Activated naive CD4-positive, alpha-beta T cell treated with anti-CD3 and anti-CD28 coated beads, Interleukin-2, amount 50 U/mL, for 16 hours (primary cell): ENCODE results near the gene EPB41.
"Not testable (repeated sequence)": the region's sequence is repeated elsewhere in the genome, so short reads cannot be mapped to it uniquely, and the experiment has no call there.

Experiments used
- DNase-seq: peaks from one replicate; pipeline ENCODE4 v3.0.0-alpha.2; 2020

EPB41 gene

DNA sequence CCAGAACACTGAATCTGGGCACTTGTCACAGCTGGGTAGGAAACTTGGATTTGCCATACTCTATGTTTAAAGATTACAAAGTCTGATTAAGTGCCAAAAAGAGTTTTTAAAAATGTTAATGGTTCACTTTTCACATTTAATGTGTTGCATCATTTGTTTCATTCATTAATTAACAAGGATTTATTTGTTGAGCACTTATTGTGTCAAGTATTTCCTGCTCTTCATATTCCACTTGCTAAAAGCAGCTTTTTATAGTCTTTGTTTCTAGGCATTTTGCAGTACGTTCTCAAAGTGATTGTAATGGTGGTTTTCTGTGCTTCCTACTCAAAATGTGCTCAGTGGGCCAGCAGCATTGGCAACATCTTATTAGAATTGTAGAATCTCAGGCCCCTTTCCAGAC is 68.7 kb downstream of the EPB41 start:
- DNase-seq, result no peak

DNA sequence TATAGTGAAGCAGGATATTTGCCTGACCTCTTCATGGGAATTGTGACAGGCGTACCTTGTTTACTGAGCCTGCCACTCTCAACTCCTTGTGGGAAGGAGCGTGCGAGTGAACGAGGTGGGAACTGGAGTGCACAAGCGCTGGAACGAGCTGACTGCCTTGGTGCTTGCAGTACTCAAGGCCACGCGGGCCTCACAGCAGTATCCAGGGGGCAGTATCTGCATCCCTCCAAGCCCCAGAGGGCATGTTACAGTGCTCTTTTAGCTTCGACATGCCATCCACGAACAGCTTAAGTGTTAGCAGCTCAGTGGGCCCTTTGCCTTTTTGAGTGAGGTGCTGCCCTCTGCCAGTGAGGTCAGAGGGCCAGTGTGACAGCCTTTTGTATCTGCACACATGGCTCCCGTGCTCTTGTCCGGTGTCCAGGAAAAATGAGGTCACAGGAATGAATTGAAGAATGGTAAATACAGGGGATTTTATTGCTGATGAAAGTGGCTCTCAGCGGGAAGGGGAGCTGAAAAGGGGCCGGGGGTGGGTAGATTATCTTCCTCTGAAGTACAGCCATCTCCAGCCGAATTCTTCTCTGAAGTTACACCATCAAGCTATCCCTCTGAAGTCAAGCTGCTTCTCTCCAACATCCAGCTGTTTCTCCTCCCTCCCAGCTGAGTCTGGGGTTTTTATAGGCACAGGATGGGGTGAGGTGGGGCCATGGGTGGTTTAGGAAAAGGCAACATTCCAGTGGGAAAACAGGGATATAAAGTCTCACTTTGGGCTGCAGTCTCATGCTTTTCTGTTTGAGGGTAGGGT is 69.3 kb downstream of the EPB41 start:
- no peak for DNase-seq

DNA sequence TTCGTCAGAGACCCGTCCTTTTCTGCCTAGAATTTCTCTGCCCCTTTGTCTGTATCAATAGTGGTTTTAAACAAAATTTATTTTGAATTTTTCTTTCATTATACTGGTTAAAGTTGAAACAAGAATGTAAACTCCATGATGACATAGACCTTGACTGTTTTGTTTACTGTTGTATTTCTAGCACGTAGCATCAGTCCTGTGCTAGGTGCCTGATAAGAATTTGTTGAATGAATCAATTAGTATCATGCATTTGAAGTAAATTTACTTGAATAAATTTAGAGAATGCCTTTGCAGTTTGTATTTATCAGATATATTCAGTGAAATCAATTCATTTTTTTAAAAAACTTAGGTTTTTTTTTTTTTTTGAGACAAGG is 69.9 kb downstream of the EPB41 start:
- DNase-seq, result no peak

DNA sequence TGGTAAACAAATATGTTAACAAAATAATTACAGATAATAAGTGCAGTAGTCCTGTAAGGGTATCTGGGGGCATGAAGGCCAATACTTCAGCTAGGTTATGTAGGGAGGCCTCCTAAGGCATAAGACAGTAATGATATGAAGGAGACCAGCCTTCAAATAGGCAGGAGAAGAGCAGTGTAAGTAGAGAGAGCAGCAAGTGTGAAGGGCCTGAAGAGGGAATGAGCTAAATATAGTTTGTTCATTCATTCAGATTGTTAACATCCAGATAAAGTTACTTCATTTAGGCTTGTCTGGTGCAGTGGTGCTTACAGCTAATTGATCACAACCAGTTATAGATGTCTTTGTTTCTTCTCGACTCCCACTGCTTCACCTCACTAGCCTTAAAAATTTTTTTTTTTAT is 71.1 kb downstream of the EPB41 start:
- no peak for DNase-seq

DNA sequence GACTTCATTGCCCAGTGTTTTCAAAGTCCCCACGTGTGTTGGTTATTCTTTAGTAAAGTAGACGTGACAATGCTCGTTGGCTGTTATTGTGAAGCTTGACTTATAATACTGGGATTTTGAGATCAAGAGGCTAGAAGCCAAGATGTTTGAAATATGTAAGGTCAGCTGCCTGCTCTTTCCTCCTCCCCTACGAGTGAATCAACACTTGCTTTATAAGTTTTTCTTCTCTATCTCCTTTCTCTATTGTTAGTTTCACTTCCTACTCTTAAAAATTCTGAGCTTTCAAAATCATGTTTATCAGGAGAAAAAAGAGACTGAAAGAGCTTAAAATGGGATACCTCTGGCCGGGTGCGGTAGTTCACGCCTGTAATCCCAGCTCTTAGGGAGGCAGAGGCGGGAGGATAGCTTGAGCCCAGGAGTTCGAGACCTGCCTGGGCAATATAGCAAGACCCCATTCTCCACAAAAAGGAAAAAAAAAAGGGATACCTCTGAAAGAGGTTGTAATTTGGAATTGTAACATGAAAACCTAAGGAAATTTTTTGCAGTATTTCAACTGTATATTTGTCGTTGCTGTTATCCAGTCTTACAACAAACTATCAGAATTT is 72.0 kb downstream of the EPB41 start:
- DNase-seq, result no peak

DNA sequence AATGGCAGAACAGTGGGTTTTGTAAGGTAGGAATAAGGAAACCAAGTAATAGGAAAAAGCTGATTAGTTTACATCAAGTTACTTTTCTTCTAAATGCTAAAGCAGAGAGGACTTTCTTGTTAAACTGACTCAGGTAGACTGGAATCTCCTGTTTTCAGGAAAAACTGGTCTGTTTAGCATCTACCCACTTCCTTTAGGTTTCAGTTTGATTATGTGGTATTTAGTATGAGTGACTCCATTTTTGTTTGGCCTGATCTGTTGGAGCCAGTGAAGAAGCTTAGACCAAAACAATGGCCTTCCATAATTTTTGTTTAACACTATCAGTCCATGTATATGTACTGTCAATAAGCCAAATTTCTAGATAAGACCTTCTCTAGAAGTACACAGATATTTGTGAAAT is 88.4 kb downstream of the EPB41 start:
- DNase-seq, result no peak

DNA sequence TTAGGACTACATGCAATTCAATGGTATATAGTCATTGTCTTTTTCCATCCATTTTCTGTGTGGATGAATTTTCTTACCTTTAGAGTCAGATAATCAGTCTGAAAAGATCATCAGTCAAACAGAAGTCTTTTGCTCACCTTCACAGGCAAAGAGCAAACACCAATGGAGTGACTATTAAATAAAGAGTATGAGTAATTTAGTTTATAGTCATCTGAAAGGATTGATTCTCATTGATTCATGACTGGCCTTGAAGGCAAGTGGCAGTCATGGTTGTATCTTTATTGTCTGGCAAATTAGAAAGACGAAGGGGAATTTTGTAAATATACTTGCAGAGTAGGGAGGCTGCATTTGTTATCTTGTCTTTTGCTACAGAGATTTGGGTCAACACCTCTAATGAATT is 89.9 kb downstream of the EPB41 start:
- no peak for DNase-seq

DNA sequence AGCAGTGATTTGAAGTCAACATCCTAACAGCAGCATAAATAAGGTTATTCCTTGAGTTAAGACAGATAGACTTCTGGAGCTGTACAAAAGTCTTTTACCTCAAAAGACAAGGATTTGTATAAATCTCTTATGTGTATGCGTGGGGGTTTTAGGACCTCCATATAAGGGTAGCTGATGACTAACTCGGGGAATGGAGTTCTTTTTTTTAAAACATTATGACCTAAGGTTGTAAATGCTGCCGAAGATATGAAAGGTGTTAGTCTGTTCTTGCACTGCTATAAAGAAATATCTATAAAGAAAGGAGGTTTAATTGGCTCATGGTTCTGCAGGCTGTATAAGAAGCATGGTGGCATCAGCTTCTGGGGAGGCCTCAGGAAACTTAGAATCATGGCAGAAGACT is 90.4 kb downstream of the EPB41 start:
- no peak for DNase-seq

DNA sequence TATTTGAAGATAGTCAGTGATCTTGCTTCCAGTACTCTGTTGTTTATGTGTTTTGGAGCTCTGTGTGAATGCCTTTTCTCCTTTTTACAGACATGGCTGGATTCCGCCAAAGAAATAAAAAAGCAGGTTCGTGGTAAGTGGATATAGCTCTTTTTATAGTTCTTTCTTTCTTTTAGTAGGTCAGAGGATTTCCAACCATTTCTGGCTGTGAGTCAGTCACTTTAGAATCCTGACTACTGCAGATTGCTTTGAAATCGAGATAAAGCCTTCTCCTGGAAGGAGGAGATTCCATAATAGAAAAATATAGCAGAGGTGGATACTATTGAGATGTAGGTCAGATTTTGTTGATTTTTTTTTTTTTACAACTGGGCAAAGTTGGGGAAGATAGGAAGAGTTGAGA is 97.4 kb downstream of the EPB41 start:
- DNase-seq, result no peak

DNA sequence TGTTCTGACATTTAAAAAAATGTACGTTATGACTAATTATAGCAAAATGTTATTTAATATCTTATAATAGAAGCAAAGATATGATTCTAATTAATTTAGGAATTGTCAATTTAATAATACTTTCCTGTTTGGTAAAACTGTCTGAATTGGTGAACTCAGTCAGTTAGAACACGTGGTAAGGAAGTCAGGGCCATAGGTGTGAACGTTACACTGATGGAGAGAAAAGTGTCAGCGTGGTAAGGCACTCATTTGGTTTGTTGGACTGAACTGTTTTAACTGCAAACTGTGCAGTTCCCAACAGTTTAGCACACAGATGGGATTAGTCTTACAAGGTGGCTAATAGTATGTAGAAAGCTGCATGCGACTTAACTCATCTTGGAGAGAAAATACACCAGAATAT is 102.9 kb downstream of the EPB41 start:
- no peak for DNase-seq

DNA sequence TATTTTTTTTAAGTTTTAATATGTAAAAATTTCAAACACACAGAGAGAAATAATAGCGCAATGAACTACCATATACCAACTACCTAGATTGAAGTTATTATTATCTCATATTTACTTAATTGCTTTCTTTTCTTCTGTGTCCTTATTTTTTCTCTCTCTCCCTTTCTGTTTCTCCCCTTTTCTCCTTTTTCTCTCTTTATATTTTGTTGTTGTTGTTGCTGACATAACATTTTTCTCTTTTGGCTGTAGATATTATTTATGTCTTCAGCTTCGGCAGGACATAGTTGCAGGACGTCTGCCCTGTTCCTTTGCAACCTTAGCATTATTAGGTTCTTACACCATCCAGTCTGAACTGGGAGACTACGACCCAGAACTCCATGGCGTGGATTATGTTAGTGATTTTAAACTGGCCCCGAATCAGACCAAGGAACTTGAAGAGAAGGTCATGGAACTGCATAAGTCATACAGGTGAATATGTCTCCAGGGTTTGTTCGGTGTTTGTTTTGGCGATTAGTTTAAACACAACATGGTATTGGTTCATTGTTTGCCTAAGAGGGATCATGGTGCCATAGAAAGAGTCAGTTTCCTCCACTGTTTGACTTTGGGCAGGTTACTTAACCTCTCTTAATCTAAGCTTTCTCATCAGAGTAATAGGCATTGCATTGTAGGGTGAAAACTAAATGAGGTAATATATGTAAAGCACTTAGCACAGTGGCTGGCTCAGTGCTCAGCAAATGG is 103.8 kb downstream of the EPB41 start:
- DNase-seq, result no peak

DNA sequence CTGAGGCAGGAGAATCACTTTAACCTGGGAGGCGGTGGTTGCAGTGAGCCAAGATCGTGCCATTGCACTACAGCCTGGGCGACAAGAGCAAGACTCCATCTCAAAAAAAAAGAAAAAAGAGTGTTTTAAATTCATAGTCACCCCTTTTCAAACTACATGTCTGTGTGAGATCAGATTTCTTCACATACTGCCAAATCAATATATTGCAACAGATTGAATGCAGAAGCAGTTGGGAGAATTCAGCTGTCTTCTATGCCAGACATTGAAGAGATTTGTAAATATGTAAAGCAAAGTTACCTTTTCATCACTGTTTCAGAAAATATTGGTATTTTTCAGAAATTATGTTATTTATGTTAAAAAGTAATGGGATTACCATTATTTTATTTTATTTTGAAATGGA is 108.3 kb downstream of the EPB41 start:
- no peak for DNase-seq

DNA sequence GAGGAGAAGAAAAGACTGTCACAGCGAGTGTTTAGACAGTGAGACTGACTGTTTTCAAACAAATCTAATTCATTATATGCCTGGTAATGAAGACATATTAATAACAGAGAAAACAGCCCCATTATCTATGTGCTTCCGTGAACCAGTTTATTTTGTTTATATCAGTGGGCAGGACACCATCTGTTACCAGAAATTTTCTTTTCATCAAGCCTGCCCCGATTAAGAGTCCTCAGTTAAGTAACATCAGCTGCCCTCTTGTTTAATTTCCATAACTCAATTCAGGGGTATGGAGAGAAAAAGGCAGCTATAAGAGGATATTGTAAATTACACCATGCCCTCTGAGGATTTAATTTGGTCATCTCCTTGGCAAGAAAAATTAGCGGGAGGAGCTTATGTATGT is 115.3 kb downstream of the EPB41 start:
- no peak for DNase-seq

DNA sequence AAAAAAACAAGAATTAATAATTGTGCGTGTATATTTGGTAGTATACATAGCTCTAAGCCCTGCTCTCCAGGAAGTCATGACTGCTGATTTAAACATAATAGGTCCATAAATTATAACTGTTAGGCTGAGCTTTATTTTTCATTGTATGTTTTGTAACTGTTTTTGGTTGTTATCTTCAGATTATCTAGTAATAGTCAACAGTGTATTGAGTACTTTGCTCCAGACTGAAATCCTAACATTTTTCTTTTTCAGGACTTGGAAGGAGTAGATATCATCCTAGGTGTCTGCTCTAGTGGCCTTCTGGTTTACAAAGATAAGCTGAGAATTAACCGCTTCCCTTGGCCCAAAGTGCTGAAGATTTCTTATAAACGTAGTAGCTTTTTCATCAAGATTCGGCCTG is 118.5 kb downstream of the EPB41 start:
- DNase-seq, result no peak

DNA sequence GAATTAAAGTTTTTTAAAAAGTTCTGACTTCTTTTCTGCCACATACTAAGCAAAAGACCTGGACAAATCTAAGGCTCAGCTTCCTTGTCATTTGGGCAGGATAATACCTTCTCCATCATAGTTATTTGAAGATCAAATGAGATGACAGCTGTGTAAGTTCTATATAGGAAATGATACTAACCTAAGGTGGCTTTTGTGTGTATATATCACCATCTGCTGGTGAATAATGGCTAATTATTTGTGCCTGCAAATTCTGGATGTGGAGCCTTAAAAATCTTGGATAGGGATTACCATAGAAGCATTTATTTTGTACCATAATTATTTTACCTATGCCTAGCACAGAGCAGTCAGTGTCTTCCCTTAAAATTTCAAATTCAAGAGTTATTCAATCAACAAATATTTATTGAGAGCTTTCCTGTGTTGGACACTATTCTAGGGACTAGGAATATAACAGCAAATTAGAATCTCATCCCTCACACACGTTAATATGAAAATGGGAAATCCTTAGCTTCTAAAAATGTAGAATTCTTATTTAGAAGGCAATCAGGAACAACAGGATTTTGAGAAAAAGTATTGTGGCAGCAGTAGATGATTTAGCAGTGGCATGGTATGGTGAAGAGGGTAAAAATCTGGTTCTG is 119.6 kb downstream of the EPB41 start:
- no peak for DNase-seq

DNA sequence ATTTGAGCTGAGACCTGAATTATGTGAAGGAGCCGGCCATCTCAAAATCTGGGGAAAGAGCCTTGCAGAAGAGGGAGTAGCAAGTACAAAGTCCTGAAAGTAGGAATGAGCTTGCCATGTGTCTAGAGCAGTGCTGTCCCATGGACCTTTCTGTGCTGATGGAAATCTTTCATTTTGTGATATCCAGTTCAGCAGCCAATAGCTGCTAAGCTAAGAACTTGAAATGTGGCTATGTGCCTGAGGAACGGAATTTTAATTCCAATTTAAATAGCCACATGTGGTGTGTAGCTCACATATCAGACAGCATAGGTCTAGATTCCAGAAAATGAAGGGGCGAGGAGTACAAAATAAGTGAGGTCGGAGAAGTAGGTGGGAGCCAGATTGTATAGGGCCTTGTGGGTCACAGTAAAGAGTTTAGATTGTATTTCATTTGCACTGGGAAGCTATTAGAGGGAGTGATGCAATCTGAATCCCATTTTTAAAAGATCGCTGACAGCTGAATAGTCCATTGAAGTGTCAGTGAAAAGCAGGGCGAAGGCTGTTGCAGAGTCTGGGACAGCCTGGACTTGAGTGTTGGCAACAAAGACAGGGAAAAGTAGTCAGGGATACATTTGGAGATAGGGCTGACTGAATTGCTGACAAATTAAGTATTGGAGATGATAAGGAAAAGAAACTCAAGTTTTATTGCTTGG is 129.1 kb downstream of the EPB41 start:
- no peak for DNase-seq

DNA sequence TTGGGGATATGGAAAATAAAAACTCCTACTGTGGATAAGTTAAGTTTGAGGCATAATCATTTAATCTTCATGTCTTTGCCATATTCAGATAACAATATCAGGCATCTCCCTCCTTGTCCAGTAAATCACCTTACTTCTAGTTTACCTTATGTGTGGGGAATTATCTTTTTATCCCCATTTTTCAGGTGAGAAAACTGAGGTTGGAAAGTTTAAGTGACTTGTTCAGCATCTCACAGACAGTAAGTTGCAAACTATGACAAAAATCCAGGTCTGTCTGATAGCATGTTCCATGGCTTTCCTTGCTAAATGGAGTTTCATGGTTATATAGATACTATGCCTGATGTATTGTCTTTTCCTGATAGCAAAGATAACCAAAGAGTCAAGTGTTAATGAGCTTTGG is 129.6 kb downstream of the EPB41 start:
- DNase-seq, result no peak

DNA sequence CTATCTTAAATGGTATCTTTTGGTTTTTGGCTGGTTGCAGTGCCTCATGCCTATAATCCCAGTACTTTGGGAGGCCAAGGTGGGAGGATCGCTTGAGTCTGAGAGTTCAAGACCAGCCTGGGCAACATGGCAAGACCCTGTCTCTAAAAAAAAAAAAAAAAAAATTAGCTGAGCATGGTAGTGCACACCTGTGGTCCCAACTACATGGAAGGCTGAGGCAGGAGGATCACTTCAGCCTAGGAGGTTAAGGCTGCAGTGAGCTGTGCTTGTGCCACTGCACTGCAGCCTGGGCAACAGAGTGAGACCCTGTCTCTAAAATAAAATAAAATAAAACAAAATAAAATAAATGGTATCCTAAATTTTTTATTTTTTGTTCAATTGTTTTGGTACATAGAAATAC is 131.3 kb downstream of the EPB41 start:
- DNase-seq, result not testable (repeated sequence)

DNA sequence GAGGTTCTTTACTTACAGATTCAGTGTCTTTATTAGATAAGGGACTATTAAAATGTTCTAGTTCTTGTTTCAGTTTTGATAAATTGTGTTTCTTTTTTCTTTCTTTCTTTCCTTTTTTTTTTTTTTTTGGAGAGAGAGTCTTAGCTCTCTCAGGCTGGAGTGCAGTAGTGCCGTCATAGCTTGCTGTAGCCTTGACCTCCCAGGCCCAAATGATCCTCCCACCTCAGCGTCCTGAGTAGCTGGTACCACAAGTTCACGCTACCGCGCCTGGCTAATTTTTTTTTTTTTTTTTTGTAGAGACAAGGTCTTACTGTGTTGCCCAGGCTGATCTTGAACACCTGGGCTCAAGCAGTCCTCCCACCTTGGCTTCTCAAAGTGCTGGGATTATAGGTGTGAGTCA is 132.8 kb downstream of the EPB41 start:
- DNase-seq, result no peak

DNA sequence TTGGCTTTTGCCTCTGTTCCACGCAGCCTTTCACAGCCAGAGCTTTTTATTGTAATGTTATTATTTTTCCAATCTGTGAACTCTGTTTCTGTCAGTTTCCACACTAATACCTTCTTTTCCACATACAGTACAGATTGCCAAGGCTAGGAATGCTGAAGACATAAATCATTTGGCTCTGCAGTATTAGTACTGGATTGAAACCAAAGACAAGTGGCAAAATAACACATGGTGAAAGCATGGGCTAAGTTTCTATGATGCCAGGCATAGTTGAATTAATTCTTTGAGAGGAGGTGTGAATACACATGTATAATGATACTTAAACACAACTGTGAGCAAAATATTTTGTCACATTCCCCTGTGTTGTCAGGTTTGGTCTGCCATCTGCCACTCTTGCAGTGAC is 135.8 kb downstream of the EPB41 start:
- no peak for DNase-seq

DNA sequence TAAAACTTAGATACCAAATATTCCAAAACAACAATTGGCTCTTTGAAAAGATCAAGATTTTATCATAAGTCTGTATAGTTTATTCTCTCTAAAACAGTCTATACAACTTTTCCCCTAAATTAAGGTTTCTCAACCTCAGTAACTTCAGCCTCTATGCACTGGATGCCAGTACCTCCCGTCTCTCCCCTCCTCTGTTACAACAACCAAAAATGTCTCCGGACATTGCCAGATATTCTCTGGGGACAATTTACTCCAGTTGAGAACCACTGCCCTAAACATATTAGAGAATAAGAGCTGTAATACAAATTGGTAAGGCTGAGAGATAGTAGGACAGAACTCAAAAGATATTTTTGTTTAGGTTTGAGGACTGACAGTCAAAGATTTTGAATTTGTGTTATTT is 137.7 kb downstream of the EPB41 start:
- no peak for DNase-seq

DNA sequence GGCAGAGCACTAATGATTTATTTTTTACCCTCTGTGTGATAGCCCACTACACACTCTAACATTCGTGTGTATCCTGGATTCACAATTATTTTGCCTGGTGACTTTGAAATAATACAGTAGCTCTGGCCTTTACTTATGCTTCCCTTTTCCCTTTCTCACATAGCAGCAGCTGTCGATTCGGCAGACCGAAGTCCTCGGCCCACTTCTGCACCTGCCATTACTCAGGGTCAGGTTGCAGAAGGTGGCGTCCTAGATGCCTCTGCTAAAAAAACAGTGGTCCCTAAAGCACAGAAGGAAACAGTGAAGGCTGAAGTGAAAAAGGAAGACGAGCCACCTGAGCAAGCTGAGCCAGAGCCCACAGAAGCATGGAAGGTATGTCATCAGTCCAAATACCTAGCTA is 138.6 kb downstream of the EPB41 start:
- no peak for DNase-seq

DNA sequence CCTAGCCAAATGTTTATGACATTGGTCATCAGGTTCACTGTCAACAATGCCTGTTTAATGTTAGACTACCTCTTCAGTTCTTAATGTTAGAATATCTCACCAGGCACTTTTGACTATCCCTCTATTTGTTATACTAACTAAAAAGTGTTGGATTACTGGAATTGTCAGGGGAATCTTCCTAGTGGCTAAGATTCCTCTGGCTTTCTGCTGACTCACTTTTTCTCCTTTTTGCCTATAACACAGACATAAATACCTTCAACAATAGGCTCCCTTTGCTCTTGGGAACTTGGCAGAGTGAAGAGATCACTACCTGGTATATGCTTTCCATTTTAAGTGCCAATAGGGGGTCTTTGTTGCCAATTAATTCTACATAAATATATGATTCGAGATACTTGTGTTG is 140.8 kb downstream of the EPB41 start:
- DNase-seq, result no peak
